Measurements from ENCODE around the gene SLC12A9. TPM values are rescaled to one million over a fixed set of nuclear protein-coding genes. Genes with fewer than 3 reads are reported as not detected.

The SLC12A9 gene
- total RNA-seq, 1 experiment from 2014 or later: 24.6 TPM

DNA sequence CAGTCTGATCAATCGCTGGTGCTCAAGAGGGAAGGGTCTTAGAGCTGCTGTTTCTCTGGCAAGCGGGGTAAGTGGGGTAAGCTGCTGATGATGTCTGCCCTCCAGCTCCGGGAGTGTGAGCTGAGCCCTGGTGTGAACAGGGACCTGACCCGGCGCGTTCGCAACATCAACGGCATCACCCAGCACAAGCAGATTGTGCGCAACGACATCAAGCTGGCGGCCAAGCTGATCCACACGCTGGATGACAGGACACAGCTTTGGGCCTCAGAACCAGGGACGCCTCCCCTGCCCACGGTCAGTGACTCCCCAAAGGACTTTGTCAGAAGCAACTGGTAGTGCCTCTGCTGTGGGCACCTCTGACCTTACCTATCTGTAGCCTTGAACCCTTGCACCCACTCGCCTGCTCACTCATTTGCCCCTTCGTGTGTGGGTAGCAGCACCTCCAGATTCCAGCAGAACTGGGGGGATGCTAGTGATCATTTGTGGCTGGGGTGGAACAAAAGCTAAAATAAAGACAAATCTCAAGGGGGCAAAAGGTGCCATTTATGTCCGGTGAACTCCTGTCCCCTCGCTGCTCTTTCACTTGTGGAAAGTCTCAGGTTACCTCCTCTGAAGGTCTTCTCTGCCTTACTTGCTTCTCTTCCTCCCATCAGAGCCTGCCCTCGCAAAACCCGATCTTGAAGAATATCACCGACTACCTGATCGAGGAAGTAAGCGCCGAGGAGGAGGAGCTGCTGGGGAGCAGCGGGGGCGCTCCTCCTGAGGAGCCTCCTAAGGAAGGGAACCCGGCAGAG is 33.8 kb downstream of the SLC12A9 start:
- no peak for DNase-seq (ENCODE audit: low read depth, low spot score)
- no peak for ATAC-seq
- POLR2A ChIA-PET: interaction anchor here (0.9 kb wide), 1 partner anchor 11 kb away, joined by 3 read pairs; no protein-coding TSS in a partner anchor
- TF ChIP-seq, protein P1, sequence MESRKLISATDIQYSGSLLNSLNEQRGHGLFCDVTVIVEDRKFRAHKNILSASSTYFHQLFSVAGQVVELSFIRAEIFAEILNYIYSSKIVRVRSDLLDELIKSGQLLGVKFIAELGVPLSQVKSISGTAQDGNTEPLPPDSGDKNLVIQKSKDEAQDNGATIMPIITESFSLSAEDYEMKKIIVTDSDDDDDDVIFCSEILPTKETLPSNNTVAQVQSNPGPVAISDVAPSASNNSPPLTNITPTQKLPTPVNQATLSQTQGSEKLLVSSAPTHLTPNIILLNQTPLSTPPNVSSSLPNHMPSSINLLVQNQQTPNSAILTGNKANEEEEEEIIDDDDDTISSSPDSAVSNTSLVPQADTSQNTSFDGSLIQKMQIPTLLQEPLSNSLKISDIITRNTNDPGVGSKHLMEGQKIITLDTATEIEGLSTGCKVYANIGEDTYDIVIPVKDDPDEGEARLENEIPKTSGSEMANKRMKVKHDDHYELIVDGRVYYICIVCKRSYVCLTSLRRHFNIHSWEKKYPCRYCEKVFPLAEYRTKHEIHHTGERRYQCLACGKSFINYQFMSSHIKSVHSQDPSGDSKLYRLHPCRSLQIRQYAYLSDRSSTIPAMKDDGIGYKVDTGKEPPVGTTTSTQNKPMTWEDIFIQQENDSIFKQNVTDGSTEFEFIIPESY (IDR thresholded peaks at IDR 0.05; ENCODE audit: extremely low read depth, insufficient replicate concordance, low read length): no peak
- peaks cover 70% of the 10 kb centered on the region for H3K79me2 ChIP-seq (ENCODE audit: insufficient read depth, low read length)
- peaks cover 51 to 75% of the 10 kb centered on the region in 2 experiments for H3K36me3 ChIP-seq (ENCODE audit: control insufficient read depth in 1 of 2, insufficient read depth in 2 of 2, low read length in 2 of 2)
- no peak overlapping the region for H3K4me3 ChIP-seq (replicated peaks in 1 of 2; ENCODE audit: low read depth in 1 of 2, low read length in 2 of 2)
- no peak overlapping the region for H2AFZ ChIP-seq (ENCODE audit: low read depth, low read length, poor library complexity, severe bottlenecking)
- BruUV-seq (replicated peaks): no TSS peak
- peak overlapping the region; percentile 36; the same call in 1 of the 2 replicates for H3K27ac ChIP-seq (ENCODE audit: low read depth, low read length)
- RAD21 ChIA-PET (ENCODE audit: low non-redundant PET in 1 of 2, low total read pairs in 2 of 2, uncharacterized antibody in 2 of 2, unreplicated experiment in 2 of 2): no interaction called here
- H4K20me1 ChIP-seq (ENCODE audit: insufficient read depth): no peaks in the 10 kb centered on the region
- H3K9me3 ChIP-seq (ENCODE audit: control insufficient read depth in 1 of 2, insufficient read depth in 1 of 2, low read depth in 1 of 2, low read length in 2 of 2): no peaks in the 10 kb centered on the region
- no peak overlapping the region for H3K4me2 ChIP-seq (ENCODE audit: low read length)
- intact Hi-C loops (cut with micrococcal nuclease): no loop called here
- CTCF ChIA-PET: interaction anchor here (0.8 to 1.4 kb wide), 2 partner anchors 34 to 85 kb away, joined by 3 read pairs; partner anchors contain the start of gene SLC12A9
- peaks cover 8 to 38% of the 10 kb centered on the region in 2 experiments for H3K4me1 ChIP-seq (ENCODE audit: control insufficient read depth in 1 of 2, insufficient read depth in 2 of 2, low read length in 2 of 2)
- no peaks in the 10 kb centered on the region for H3K27me3 ChIP-seq (ENCODE audit: insufficient read depth, low read length)
- H3K9me2 ChIP-seq (ENCODE audit: insufficient read depth): no peaks in the 10 kb centered on the region
- no peak overlapping the region for H3K9ac ChIP-seq (ENCODE audit: low read length)

DNA sequence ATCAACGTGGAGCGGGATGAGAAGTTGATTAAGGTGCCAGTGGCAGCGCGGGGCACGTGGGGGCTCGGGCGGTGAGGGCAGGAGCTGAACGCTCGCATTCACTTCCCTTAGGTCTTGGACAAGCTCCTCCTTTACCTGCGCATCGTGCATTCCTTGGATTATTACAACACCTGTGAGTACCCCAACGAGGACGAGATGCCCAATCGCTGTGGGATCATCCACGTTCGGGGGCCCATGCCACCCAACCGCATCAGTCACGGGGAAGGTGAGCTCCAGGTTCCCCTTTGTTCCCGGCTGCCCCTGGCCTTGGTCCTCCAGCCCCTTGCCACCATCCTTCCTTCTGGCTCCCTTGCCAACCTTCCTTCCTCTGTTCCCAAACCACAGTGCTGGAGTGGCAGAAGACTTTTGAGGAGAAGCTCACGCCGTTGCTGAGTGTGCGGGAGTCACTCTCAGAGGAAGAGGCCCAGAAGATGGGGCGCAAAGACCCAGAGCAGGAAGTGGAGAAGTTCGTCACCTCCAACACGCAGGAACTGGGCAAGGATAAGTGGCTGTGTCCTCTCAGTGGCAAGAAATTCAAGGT is 34.5 kb downstream of the SLC12A9 start:
- ChIA-PET POLR2A (no interaction called here), RAD21 (ENCODE audit: low non-redundant PET in 1 of 2, low total read pairs in 2 of 2, uncharacterized antibody in 2 of 2, unreplicated experiment in 2 of 2) (no interaction called here), CTCF (interaction anchor here (0.8 to 1.4 kb wide), 2 partner anchors 35 to 85 kb away, joined by 3 read pairs; partner anchors contain the start of gene SLC12A9)
- intact Hi-C loops (cut with micrococcal nuclease): no loop called here
- Histone ChIP-seq H3K27me3 (ENCODE audit: insufficient read depth, low read length) (no peaks in the 10 kb centered on the region), H4K20me1 (ENCODE audit: insufficient read depth) (no peaks in the 10 kb centered on the region), H3K4me2 (ENCODE audit: low read length) (no peak overlapping the region), H3K9me2 (ENCODE audit: insufficient read depth) (no peaks in the 10 kb centered on the region), H3K27ac (ENCODE audit: low read depth, low read length) (peak overlapping the region; percentile 36), H3K79me2 (ENCODE audit: insufficient read depth, low read length) (peaks cover 63% of the 10 kb centered on the region), H3K4me1 (ENCODE audit: control insufficient read depth in 1 of 2, insufficient read depth in 2 of 2, low read length in 2 of 2) (peaks cover 8 to 45% of the 10 kb centered on the region in 2 experiments), H3K9me3 (ENCODE audit: control insufficient read depth in 1 of 2, insufficient read depth in 1 of 2, low read depth in 1 of 2, low read length in 2 of 2) (no peaks in the 10 kb centered on the region), H3K4me3 (replicated peaks in 1 of 2; ENCODE audit: low read depth in 1 of 2, low read length in 2 of 2) (no peak overlapping the region), H3K36me3 (ENCODE audit: control insufficient read depth in 1 of 2, insufficient read depth in 2 of 2, low read length in 2 of 2) (peaks cover 44 to 68% of the 10 kb centered on the region in 2 experiments), H2AFZ (ENCODE audit: low read depth, low read length, poor library complexity, severe bottlenecking) (no peak overlapping the region), H3K9ac (ENCODE audit: low read length) (no peak overlapping the region)
- no TSS peak for BruUV-seq (replicated peaks)
- TF ChIP-seq, protein P1 (IDR thresholded peaks at IDR 0.05; ENCODE audit: extremely low read depth, insufficient replicate concordance, low read length): no peak
- TF ChIP-seq ELF1 (IDR thresholded peaks at IDR 0.05; ENCODE audit: borderline replicate concordance, low read depth): no peak
- no peak for TF ChIP-seq SP1 (IDR thresholded peaks at IDR 0.05; ENCODE audit: low read depth)
- TF ChIP-seq POLR2A (IDR thresholded peaks at IDR 0.05; ENCODE audit: borderline replicate concordance, extremely low read depth, insufficient read depth, insufficient read length): no peak
- TF ChIP-seq, protein P2, sequence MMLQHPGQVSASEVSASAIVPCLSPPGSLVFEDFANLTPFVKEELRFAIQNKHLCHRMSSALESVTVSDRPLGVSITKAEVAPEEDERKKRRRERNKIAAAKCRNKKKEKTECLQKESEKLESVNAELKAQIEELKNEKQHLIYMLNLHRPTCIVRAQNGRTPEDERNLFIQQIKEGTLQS (IDR thresholded peaks at IDR 0.05): no peak
- TF ChIP-seq CEBPB (IDR thresholded peaks at IDR 0.05; ENCODE audit: low read depth): no peak
- TF ChIP-seq JUND (IDR thresholded peaks at IDR 0.05): no peak
- no peak for TF ChIP-seq RAD21 (IDR thresholded peaks at IDR 0.05; ENCODE audit: low read depth)
- DNase-seq (ENCODE audit: low read depth, low spot score) (no peak), ATAC-seq (no peak)
